Activated CD4-positive, alpha-beta T cell treated with anti-CD3 and anti-CD28 coated beads for 1 hour (primary cell): ENCODE results near the gene NXNL1.
A peak's percentile ranks its signal among the peaks of the same experiment; 100 is the strongest.
"Not testable (repeated sequence)": the region's sequence is repeated elsewhere in the genome, so short reads cannot be mapped to it uniquely, and the experiment has no call there.

Source experiments
- DNase-seq: peaks from one replicate; pipeline ENCODE4 v3.0.0-alpha.2; 2020

NXNL1 gene

DNA sequence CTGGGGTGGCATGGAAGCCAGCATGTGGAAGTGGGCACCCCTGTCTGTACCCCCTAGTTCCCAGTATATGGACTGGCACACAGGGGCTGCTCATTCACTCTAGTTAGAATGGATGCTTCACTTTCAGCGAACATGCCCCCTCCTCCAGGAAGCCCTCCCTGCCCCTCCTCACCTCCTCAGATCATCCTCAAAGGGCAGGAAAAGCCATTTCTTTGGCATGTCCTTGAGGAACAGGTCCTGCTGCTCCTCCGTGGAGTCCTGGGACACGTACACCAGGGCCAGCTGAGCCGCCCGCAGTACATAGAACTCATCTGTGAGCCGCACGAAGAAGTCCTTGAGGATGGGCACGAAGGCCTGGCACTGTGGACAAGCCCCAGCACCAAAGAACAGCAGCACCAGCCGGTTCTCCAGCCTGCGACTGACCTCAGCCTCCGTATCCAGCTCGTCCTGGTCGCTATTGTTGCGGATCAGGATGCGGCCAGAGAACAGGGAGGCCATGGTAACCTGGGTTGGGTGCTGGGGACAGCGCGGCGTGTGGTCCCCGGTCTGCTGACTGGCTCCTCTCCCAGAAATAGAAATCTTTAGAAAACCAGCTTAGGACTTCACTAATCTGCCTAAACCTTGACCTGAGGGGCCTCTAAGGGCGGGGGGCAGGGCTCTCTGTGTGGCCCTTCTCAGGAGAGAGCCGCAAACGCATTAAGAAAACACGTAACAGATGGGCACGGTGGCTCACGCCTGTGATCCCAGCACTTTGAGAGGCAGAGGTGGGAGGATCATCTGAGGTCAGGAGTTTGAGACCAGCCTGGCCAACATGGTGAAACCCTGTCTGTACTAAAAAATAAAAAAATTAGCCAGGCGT lies at the start of gene NXNL1:
Gene NXNL1, minus strand, starts transcription at position 555 of the 859 bp plus-strand sequence. Its CDS starts 57 bp downstream, at position 498.
- no peak for DNase-seq

DNA sequence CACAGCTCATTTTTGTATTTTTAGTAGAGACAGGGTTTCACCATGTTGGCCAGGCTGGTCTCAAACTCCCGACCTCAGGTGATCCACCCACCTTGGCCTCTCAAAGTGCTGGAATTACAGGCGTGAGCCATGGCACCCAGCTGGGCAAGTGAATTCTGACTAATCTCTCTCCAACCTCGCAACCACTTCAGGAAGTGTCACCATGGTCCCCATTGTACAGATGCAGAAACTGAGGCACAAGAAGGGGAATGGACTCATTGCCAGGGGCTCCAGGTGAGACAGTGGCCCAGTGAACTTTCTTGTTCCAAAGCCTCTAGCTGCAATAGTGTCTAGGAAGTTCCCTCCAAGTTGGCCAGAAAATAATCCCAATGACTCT lies 47.8 kb upstream of the NXNL1 start:
- DNase-seq = not testable (repeated sequence)

GRCh38 chr19:17506745-17507144 lies 46.0 kb upstream of the NXNL1 start:
- no peak for DNase-seq

DNA sequence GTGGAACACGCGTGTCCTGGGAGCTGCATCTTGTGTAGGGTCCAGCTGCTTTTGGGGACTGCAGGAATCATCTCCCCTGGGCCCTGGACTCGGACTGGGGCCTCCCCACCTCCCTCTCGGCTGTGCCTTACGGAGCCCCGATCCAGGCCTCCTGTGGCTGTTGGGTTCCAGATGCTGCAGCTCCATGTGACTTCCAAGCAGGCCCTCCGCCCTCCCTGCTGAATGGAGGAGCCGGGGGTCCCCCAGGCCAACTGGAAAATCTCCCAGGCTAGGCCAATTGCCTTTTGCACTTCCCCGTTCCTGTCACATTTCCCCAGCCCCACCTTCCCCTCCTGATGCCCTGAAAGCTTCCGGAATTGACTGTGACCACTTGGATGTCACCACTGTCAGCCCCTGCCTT lies 44.5 kb upstream of the NXNL1 start:
- no peak for DNase-seq

DNA sequence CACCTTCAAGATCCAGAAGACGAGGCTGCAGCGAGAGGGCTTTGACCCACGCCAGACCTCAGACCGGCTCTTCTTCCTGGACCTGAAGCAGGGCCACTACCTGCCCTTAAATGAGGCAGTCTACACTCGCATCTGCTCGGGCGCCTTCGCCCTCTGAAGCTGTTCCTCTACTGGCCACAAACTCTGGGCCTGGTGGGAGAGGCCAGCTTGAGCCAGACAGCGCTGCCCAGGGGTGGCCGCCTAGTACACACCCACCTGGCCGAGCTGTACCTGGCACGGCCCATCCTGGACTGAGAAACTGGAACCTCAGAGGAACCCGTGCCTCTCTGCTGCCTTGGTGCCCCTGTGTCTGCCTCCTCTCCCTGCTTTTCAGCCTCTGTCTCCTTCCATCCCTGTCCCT lies 43.7 kb upstream of the NXNL1 start:
- no peak for DNase-seq

DNA sequence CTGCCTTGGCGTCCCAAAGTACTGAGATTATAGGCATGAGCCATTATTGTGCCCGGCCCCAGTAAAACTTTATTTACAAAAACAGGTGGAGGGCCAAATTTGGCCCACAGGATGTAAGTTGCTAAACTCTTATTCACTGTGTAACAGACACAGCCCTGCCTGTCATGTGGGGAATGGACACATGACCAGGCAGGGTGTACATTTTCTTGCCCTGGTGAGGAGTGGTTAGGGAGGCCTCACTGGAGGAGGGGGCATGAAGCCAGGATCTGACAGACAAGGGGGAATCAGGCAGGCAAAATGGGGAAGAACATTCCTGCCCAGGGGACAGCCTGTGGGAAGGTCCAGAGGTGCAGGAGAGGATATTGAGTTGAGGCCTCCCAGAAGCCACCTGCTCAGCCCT lies 43.3 kb upstream of the NXNL1 start:
- DNase-seq = no peak

GRCh38 chr19:17503240-17503639 lies 42.5 kb upstream of the NXNL1 start:
- DNase-seq = no peak

GRCh38 chr19:17500447-17501198 lies 39.9 kb upstream of the NXNL1 start:
- no peak for DNase-seq

DNA sequence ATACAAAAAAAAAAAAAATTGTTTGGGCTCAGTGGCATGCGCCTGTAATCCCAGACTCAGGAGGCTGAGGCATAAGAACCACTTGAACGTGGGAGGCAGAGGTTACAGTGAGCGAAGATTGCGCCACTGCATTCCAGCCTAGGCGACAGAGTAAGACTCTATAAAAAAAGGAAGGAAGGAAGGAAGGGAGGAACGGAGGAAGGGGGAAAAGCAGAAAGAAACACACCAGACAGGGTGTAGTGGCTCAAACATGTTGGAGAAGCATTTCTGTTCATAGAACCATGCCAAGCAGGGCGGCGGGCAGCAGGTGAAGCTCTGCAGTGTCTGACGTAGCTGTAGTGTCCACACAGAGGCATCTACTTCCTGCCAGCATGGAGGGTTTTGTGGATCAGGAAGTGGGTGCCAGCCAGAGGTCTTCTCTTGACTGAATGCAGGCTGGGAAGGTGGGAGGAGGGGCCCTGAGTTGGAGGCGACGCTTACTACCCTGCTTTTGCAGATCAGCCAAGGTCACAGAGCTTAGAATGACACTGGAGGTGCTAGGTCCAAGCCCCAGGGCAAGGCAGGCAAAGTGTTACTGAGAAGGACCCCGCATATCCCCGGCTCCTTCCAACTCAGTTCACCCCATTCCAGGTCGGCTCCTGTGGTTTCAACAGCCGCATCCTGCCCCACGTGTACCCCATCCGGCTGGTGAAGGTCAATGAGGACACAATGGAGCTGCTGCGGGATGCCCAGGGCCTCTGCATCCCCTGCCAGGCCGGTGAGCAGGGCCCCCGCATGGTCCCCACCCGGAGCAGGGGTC lies 39.1 kb upstream of the NXNL1 start:
- DNase-seq = no peak

GRCh38 chr19:17499025-17499424 lies 38.3 kb upstream of the NXNL1 start:
- not testable (repeated sequence) for DNase-seq

DNA sequence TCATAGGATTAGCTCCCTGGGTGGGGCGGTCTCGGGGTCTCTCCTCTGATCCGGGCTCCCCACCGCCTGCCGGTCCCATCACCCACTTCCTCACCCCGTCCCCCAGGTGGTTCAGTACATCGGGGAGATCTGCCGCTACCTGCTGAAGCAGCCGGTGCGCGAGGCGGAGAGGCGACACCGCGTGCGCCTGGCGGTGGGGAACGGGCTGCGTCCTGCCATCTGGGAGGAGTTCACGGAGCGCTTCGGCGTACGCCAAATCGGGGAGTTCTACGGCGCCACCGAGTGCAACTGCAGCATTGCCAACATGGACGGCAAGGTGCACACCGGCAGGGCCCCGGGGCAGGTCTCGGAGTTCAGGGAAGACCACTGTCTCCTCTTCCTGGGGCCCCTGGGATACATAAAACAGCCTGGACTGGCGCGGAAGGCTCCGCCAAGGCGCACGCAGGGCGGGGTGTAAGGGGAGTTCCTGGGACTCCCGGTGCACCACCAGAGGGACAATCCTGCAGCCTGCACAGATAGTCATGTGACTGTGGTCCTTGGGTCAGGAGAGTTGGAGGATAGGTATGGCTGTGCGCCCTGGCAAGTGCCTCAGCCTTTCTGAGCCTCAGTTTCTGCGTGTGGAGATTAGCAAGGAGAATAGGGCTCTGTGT lies 36.5 kb upstream of the NXNL1 start:
- no peak for DNase-seq

- peak; percentile 62 for DNase-seq
Observed at GRCh38 chr19:17496337-17496997, 35.7 kb upstream of the NXNL1 start.

DNA sequence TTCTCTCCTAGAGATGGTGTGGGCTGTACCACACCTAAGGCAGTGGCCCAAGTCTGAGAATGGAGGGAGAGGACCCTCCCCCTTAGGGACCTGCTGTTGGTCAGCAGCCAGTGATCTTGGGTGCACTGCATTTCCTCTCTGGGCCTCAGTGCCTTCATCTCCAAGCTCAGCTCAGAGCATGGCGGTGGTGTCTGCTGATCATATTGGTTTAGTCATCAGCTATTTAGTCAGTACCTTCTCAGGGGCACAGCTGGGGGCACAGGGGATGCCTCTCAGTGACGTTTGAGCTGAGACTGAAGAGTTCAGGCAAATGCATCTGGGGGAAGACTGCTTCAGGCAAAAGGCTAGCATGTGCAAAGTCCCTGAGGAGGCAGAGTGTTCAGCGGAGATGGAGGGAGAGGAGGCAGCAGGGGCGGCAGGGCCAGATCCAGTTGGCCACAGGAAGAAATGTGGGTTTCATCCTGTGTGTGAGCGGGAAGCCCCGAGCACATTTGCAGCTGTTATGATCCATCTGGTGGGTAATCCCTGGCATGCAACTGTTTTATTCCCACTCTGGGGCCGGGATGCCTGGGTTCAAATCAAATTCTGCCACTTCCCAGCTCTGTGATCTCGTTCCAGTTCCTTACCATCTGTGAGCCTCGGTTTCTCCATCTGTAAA lies 35.0 kb upstream of the NXNL1 start:
- no peak for DNase-seq

DNA sequence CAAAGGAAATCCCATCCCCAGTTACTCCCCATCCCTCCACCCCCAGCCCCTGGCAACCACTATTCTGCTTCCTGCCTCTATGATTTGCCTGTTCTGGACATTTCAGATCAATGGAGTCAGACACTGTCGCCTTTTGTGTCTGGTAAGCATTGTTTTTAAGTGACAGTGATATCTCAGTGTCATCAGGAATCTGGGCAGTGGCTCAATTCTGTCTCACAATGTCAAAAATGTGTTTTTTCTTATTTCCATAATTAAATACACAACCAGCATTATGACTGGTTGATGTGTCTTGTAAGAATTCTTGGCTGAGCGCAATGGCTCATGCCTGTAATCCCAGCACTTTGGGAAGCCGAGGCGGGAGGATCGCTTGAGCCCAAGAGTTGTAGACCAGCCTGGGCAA lies 30.6 kb upstream of the NXNL1 start:
- no peak for DNase-seq

- no peak for DNase-seq
Observed at GRCh38 chr19:17490411-17490810, 29.7 kb upstream of the NXNL1 start.

GRCh38 chr19:17489392-17490030 lies 28.8 kb upstream of the NXNL1 start:
- DNase-seq = no peak

GRCh38 chr19:17488593-17489391 lies 28.1 kb upstream of the NXNL1 start:
- peak; percentile 59 for DNase-seq

DNA sequence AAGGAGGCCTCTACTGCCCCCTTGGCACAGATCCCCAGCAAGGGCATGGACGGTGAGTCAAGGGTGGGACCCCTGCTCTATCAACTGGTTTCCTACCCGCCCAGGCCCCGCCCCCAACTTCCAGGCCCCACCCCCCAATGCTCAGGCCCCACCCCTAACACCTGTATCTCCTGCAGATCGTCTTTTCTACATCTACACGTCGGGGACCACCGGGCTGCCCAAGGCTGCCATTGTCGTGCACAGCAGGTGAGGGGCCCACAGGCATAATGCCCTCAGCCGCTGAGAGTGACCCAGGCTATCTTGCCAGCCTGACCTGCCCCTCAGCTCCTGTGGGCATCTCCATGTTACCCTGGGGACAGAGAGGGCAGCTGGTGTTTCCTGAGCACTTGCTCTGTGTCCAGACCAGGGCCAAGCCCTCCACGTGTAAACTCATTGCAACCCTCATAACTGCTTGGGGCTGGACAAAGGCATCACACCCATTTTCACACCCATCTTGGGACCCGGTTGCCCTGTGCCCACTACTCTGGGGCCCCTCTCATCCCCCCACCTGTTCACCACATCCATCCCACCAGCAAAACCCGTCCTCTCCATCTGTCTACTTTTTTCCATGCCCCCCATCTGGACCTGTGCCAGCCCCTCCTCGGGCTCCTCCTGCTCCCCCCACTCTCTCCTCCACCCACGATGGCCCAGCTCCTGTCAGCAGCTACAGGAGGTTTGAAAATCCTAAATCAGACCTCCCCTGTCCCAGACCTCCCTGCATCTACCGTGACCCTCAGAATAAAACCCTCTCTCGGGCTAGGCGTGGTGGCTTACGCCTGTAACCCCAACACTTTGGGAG lies 26.8 kb upstream of the NXNL1 start:
- DNase-seq = no peak

- DNase-seq = no peak
Observed at GRCh38 chr19:17486545-17487240, 26.0 kb upstream of the NXNL1 start.
